BJ (cell line): ENCODE data around the gene BHMT. TPM values are rescaled to one million over a fixed set of nuclear protein-coding genes. Genes with fewer than 3 reads are reported as not detected.

Source experiments
- CTCF ChIA-PET: fragments of 350-600 bp; formaldehyde crosslinking; extraction: SDS; loops from one replicate; lab custom pipeline; 2021; ENCODE audit warnings: antibody characterized with exemption, inconsistent platforms; lab: Yijun Ruan, JAX
- POLR2A ChIA-PET: fragments of 300-600 bp; sonication (Branson Sonifier 250); formaldehyde crosslinking; extraction: SDS; loops from one replicate; lab custom pipeline; 2021; ENCODE audit warnings: antibody characterized with exemption; lab: Charles Lee
- DNase-seq: peaks from one replicate; pipeline ENCODE4 v3.0.0-alpha.2; 2011; ENCODE audit warnings: low read depth
- H3K27me3 ChIP-seq: 2 replicates; pipeline ENCODE4 v1.6.0; 2011; ENCODE audit warnings: low read length; ENCODE audit not compliant: control insufficient read depth, insufficient read depth
- H3K36me3 ChIP-seq: 2 replicates; pipeline ENCODE4 v1.5.1; 2011; ENCODE audit warnings: low read length; ENCODE audit not compliant: control insufficient read depth, insufficient read depth
- H3K4me3 ChIP-seq: 2 replicates; pipeline ENCODE4 v1.5.1; 2011; ENCODE audit warnings: low read depth, mild to moderate bottlenecking, control low read depth, low read length
- polyA minus RNA-seq: library from RNA; depleted of rRNA, polyadenylated mRNA; stranded (reverse); fragments of >200 nt; gene quantifications from 2 replicates; pipeline ENCODE4 v1.2.3, GENCODE V29; 2011; rRNA and poly(A)+ RNA removed
- polyA plus RNA-seq: library from polyadenylated mRNA; depleted of rRNA; stranded (reverse); fragments of >200 nt; gene quantifications from 2 replicates; pipeline ENCODE4 v1.2.3, GENCODE V29; 2011; rRNA removed
- TF ChIP-seq, protein P1 (sequence below): IDR thresholded peaks from 2 replicates; pipeline ENCODE4 v1.5.1; 2011; ENCODE audit warnings: low read depth, mild to moderate bottlenecking, control low read depth, inconsistent platforms, low read length, moderate library complexity; ENCODE audit not compliant: insufficient read depth

Gene BHMT
- polyA plus RNA-seq (not detected in 2 replicates), polyA minus RNA-seq (not detected in 2 replicates)

DNA sequence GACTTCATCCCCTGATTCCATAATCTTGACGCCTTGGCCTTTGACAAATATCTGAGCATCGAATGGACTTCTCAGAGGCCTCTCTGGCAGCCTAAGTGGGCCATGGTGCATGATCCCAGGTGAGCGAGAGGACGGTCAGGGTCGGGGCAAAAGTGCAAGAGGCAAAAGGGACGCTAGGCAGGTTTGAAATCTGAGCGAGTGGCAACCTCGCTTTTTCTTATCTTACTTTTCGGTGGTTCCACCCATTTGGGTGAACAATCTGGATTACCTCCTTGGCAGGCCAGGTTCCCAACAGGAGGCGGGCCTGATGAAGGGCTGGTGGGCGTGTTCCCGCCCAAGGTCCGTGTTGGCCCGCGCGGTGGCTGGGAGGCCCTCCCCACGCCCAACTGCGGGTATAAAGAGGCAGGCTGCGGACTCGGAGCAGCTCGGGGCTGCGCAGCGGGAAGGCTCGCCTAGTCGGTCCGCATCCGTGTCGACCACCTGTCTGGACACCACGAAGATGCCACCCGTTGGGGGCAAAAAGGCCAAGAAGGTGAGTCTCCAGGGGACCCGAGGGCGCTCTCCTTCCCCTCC lies at the start of gene BHMT:
Gene BHMT (plus strand): TSS at position 423 of the 573 bp plus-strand sequence. CDS start 77 bp downstream, at position 500.
- CTCF ChIA-PET = no interaction called here
- DNase-seq = no peak
- Histone ChIP-seq H3K4me3 (no peak within 1 kb of the TSS), H3K36me3 (no peaks in the 10 kb centered on the region), H3K27me3 (peaks cover 19% of the 10 kb centered on the region)
- TF ChIP-seq, protein P1, sequence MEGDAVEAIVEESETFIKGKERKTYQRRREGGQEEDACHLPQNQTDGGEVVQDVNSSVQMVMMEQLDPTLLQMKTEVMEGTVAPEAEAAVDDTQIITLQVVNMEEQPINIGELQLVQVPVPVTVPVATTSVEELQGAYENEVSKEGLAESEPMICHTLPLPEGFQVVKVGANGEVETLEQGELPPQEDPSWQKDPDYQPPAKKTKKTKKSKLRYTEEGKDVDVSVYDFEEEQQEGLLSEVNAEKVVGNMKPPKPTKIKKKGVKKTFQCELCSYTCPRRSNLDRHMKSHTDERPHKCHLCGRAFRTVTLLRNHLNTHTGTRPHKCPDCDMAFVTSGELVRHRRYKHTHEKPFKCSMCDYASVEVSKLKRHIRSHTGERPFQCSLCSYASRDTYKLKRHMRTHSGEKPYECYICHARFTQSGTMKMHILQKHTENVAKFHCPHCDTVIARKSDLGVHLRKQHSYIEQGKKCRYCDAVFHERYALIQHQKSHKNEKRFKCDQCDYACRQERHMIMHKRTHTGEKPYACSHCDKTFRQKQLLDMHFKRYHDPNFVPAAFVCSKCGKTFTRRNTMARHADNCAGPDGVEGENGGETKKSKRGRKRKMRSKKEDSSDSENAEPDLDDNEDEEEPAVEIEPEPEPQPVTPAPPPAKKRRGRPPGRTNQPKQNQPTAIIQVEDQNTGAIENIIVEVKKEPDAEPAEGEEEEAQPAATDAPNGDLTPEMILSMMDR = no peak
- POLR2A ChIA-PET = no interaction called here

- no peaks in the 10 kb centered on the region for H3K27me3 ChIP-seq
- no peak overlapping the region for H3K4me3 ChIP-seq
- DNase-seq = no peak
- TF ChIP-seq, protein P1 = no peak
- ChIA-PET POLR2A (no interaction called here), CTCF (interaction anchor here (0.9 to 1.0 kb wide), 2 partner anchors 9 to 77 kb away, joined by 3 to 4 read pairs; no protein-coding TSS in a partner anchor)
- H3K36me3 ChIP-seq = no peaks in the 10 kb centered on the region
Observed at GRCh38 chr5:79062436-79062835, 49.2 kb upstream of the BHMT start.

GRCh38 chr5:79069488-79070349 lies 41.9 kb upstream of the BHMT start, which contains the start of the genes BHMT2 and DMGDH:
BHMT2 (plus strand) TSS chr5:79069767; CDS start chr5:79069783, 16 bp downstream.
DMGDH (minus strand) TSS chr5:79069674; CDS start chr5:79069620, 54 bp downstream.
- CTCF ChIA-PET = interaction anchor here (0.5 to 1.2 kb wide), 4 partner anchors 10 to 1525 kb away, joined by 3 to 6 read pairs (median 4); no protein-coding TSS in a partner anchor
- TF ChIP-seq, protein P1 = no peak
- Histone ChIP-seq H3K36me3 (no peaks in the 10 kb centered on the region), H3K4me3 (peak within 1 kb of the TSS; percentile 31), H3K27me3 (no peaks in the 10 kb centered on the region)
- DNase-seq = no peak
- POLR2A ChIA-PET = interaction anchor here (0.6 kb wide), 1 partner anchor 441 kb away, joined by 3 read pairs; no protein-coding TSS in a partner anchor

- Histone ChIP-seq H3K36me3 (no peaks in the 10 kb centered on the region), H3K27me3 (no peaks in the 10 kb centered on the region), H3K4me3 (peak overlapping the region; percentile 31)
- TF ChIP-seq, protein P1 = no peak
- DNase-seq = no peak
- POLR2A ChIA-PET = interaction anchor here (0.6 kb wide), 1 partner anchor 401 kb away, joined by 13 read pairs; no protein-coding TSS in a partner anchor
- CTCF ChIA-PET = interaction anchor here (0.5 to 1.2 kb wide), 4 partner anchors 10 to 1524 kb away, joined by 3 to 6 read pairs (median 4); no protein-coding TSS in a partner anchor
Observed at GRCh38 chr5:79070350-79070667, 41.3 kb upstream of the BHMT start.

- CTCF ChIA-PET = interaction anchor here (1.3 to 1.7 kb wide), 3 partner anchors 10 to 54 kb away, joined by 3 to 7 read pairs (median 6); no protein-coding TSS in a partner anchor
- Histone ChIP-seq H3K27me3 (no peaks in the 10 kb centered on the region), H3K4me3 (no peak overlapping the region), H3K36me3 (no peaks in the 10 kb centered on the region)
- POLR2A ChIA-PET = no interaction called here
- TF ChIP-seq, protein P1 = no peak
- no peak for DNase-seq
Observed at GRCh38 chr5:79074641-79075040, 37.0 kb upstream of the BHMT start.
